GM19397 (cell line): ENCODE results near the gene IFIT3.

Experiments used
- ATAC-seq: cut with Tn5 transposase; IDR thresholded peaks from one replicate; pipeline ENCODE4 v1.9.1; 2021; ENCODE audit warnings: mild to moderate bottlenecking, moderate library complexity; ENCODE audit not compliant: unreplicated experiment

Gene IFIT3

GRCh38 chr10:89351780-89352597 lies 24.2 kb downstream of the IFIT3 start:
- ATAC-seq: no peak

GRCh38 chr10:89352802-89353201 lies 25.0 kb downstream of the IFIT3 start:
- no peak for ATAC-seq

GRCh38 chr10:89355394-89355931 lies 27.7 kb downstream of the IFIT3 start:
- no peak for ATAC-seq

- no peak for ATAC-seq
Observed at GRCh38 chr10:89357096-89357495, 29.3 kb downstream of the IFIT3 start.

- ATAC-seq: no peak
Observed at GRCh38 chr10:89357975-89358374, 30.2 kb downstream of the IFIT3 start.

GRCh38 chr10:89360157-89360556 lies 32.4 kb downstream of the IFIT3 start:
- no peak for ATAC-seq

- no peak for ATAC-seq
Observed at GRCh38 chr10:89362929-89363328, 35.1 kb downstream of the IFIT3 start.

GRCh38 chr10:89363729-89364442 lies 36.1 kb downstream of the IFIT3 start:
- ATAC-seq: peak; percentile 34

GRCh38 chr10:89364531-89364930 lies 36.7 kb downstream of the IFIT3 start:
- no peak for ATAC-seq

- ATAC-seq: peak; percentile 62
Observed at GRCh38 chr10:89367529-89367928, 39.7 kb downstream of the IFIT3 start.

- ATAC-seq: no peak
Observed at GRCh38 chr10:89368129-89368528, 40.3 kb downstream of the IFIT3 start.

- ATAC-seq: no peak
Observed at GRCh38 chr10:89369156-89370105, 41.6 kb downstream of the IFIT3 start.

- no peak for ATAC-seq
Observed at GRCh38 chr10:89371079-89371478, 43.3 kb downstream of the IFIT3 start.

- ATAC-seq: no peak
Observed at GRCh38 chr10:89371987-89372386, 44.2 kb downstream of the IFIT3 start.

- no peak for ATAC-seq
Observed at GRCh38 chr10:89373916-89374711, 46.3 kb downstream of the IFIT3 start.

GRCh38 chr10:89374713-89375141 lies 46.9 kb downstream of the IFIT3 start:
- no peak for ATAC-seq

- no peak for ATAC-seq
Observed at GRCh38 chr10:89377705-89378637, 50.2 kb downstream of the IFIT3 start, which contains the start of gene IFIT1B. IFIT1B (plus strand) TSS chr10:89378056; CDS start chr10:89378136, 80 bp downstream.

GRCh38 chr10:89379103-89379502 lies 51.3 kb downstream of the IFIT3 start:
- no peak for ATAC-seq

- ATAC-seq: no peak
Observed at GRCh38 chr10:89382757-89383156, 55.0 kb downstream of the IFIT3 start.
